Breast epithelium (tissue), 4 donors: Measurements from ENCODE around the gene FTO. TPM values are rescaled to one million over a fixed set of nuclear protein-coding genes. Genes with fewer than 3 reads are reported as not detected.

Experiments used
- DNase-seq, 2 donors: peaks; one replicate each; pipeline ENCODE4 v3.0.0-alpha.2; 2019; ENCODE audit warnings: low spot score in 2 of 2
- H3K27ac ChIP-seq, 2 donors: fragments of 200-600 bp; sonication (generic) in 1 of 2; one replicate each; pipeline ENCODE4 v1.5.1; 2016 to 2019; ENCODE audit warnings: mild to moderate bottlenecking in 1 of 2
- H3K27me3 ChIP-seq, 2 donors: fragments of 200-600 bp; sonication (generic) in 1 of 2; one replicate each; pipeline versions ENCODE4 v1.5.1 to v1.6.0; 2017 to 2019; ENCODE audit warnings: control low read depth in 1 of 2, mild to moderate bottlenecking in 1 of 2
- H3K36me3 ChIP-seq: fragments of 200-600 bp; one replicate; pipeline ENCODE4 v1.5.1; 2019
- H3K4me1 ChIP-seq, 2 donors: fragments of 200-600 bp; sonication (generic); one replicate each; pipeline ENCODE4 v1.5.1; 2016 to 2019; ENCODE audit warnings: control low read depth in 1 of 2
- H3K4me3 ChIP-seq, 3 donors: fragments of 200-600 bp; sonication (generic); 1 replicate in 2 of 3; 2 replicates in 1 of 3; pipeline ENCODE4 v1.5.1; 2016 to 2019; ENCODE audit warnings: mild to moderate bottlenecking in 3 of 3, moderate library complexity in 2 of 3
- H3K9me3 ChIP-seq, 2 donors: fragments of 200-600 bp; sonication (generic) in 1 of 2; one replicate each; pipeline ENCODE4 v1.5.1; 2016 to 2019; ENCODE audit warnings: control low read depth in 1 of 2
- POLR2A ChIP-seq: fragments of 450-650 bp; IDR thresholded peaks from one replicate; pipeline ENCODE4 v1.6.1; 2016; ENCODE audit warnings: antibody characterized with exemption, mild to moderate bottlenecking, moderate library complexity
- POLR2AphosphoS5 ChIP-seq, 3 donors: sonication (generic); formaldehyde crosslinking; IDR thresholded peaks; one replicate each; pipeline ENCODE4 v1.6.1; 2017; ENCODE audit warnings: antibody characterized with exemption in 3 of 3
- intact Hi-C: fragments of 100-400 bp; cut with DNase I; formaldehyde crosslinking; loops from one replicate; pipeline ENCODE4 v1.15.1; 2023; ENCODE audit warnings: low total_unique reads
- total RNA-seq, 3 donors: library from RNA; depleted of rRNA; stranded (reverse); fragments of >200 nt; gene quantifications; one replicate each; pipeline ENCODE4 v1.1.0, GENCODE V29; 2016
- TF ChIP-seq, protein P1 (sequence below), 3 donors: fragments of 450-650 bp; IDR thresholded peaks; one replicate each; pipeline ENCODE4 v1.5.1; 2016 to 2017; ENCODE audit warnings: antibody characterized with exemption in 3 of 3, mild to moderate bottlenecking in 3 of 3, moderate library complexity in 3 of 3

Gene FTO
- total RNA-seq, 3 donors from 2014 or later: 109 to 193 (median 174) TPM

DNA sequence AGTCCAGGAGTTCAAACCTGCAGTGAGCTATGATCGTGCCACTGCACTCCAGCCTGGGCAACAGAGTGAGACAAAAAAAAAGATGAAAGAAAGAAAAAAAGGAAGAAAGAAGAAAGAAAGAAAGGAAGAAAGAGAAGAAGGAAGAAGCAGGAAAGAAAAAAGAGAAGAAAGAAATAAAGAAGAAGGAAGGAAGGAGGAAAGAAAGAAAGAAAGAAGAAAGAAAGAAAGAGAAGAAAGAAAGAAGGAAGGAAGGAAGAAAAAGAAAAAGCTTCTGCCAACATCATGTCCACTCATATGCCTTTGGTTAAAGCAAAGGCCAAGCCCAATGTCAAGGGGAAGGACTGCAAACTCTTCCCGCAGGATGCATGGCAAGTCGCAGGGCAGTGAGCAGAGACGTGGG, 439.5 kb downstream of the FTO start:
- Histone ChIP-seq H3K4me1 (no peaks in the 10 kb centered on the region), H3K27me3 (no peaks in the 10 kb centered on the region), H3K4me3 (no peak overlapping the region), H3K36me3 (no peaks in the 10 kb centered on the region), H3K9me3 (no peaks in the 10 kb centered on the region), H3K27ac (no peak overlapping the region)
- intact Hi-C loops: no loop called here
- TF ChIP-seq, protein P1, sequence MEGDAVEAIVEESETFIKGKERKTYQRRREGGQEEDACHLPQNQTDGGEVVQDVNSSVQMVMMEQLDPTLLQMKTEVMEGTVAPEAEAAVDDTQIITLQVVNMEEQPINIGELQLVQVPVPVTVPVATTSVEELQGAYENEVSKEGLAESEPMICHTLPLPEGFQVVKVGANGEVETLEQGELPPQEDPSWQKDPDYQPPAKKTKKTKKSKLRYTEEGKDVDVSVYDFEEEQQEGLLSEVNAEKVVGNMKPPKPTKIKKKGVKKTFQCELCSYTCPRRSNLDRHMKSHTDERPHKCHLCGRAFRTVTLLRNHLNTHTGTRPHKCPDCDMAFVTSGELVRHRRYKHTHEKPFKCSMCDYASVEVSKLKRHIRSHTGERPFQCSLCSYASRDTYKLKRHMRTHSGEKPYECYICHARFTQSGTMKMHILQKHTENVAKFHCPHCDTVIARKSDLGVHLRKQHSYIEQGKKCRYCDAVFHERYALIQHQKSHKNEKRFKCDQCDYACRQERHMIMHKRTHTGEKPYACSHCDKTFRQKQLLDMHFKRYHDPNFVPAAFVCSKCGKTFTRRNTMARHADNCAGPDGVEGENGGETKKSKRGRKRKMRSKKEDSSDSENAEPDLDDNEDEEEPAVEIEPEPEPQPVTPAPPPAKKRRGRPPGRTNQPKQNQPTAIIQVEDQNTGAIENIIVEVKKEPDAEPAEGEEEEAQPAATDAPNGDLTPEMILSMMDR (IDR thresholded peaks at IDR 0.05): no peak
- TF ChIP-seq POLR2A: no peak
- no peak for TF ChIP-seq POLR2AphosphoS5 (IDR thresholded peaks at IDR 0.05)
- DNase-seq: no peak

DNA sequence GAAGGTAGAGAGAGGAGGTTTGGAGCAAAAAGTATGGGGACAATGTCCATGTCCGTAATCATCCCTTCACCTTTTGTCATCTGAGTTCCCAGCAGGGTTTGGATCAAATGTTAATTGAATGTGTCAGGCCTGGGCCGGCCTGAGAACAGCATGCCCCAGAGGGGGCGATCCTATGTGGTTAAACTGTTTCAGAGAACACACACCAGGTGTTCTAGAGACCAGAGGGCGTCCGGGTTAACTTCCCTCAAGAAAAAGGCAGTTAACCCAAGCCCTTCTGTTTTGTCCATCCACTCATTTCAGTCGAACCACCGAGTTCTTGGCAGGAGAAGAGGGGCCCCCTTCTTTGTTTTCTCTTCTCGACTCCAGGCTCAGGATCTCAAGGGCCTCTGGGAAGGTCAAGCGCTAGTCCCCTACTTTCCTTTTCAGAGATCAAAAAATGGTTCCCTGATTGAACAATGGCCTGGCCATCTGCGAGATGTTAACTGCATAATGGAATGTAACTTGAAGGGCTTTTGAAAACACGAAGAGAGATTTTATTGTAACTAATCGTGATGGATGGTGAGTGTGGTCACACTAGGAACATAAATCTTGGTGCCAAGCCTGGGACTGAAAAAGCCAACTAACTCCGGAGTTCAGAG, 440.1 kb downstream of the FTO start:
- DNase-seq: no peak
- no peaks in the 10 kb centered on the region for H3K36me3 ChIP-seq
- intact Hi-C loops: no loop called here

DNA sequence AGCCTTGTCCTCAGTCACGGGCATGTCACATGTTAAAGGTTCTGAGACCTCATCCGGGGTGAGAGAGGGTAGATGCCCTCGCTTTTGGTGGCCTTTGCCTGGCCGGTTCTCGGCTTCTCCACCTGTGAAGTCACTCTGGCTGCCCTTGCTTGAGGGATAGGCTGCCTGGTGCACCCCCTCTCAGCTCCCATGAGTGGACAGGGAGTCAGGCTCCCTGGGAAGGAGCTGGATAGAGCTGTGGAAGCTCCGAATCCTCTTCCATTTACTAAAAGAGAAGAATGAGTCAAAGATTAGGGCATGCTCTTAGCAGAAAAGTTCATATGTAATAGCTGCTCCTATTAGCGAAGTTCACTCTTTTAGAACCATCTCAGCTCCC, 440.6 kb downstream of the FTO start:
- Histone ChIP-seq H3K4me1 (no peaks in the 10 kb centered on the region), H3K4me3 (no peak overlapping the region), H3K9me3 (no peaks in the 10 kb centered on the region), H3K27me3 (no peaks in the 10 kb centered on the region), H3K27ac (no peak overlapping the region), H3K36me3 (no peaks in the 10 kb centered on the region)
- intact Hi-C loops: no loop called here
- DNase-seq: no peak
- no peak for TF ChIP-seq POLR2AphosphoS5 (IDR thresholded peaks at IDR 0.05)
- no peak for TF ChIP-seq POLR2A
- TF ChIP-seq, protein P1 (IDR thresholded peaks at IDR 0.05): no peak

More for the DNA sequence above, 440.1 kb downstream of the FTO start:
- TF ChIP-seq, protein P1 (IDR thresholded peaks at IDR 0.05): no peak
- TF ChIP-seq POLR2AphosphoS5 (IDR thresholded peaks at IDR 0.05): no peak
- H3K9me3 ChIP-seq: no peaks in the 10 kb centered on the region
- H3K4me1 ChIP-seq: no peaks in the 10 kb centered on the region
- H3K27me3 ChIP-seq: no peaks in the 10 kb centered on the region
- no peak overlapping the region for H3K27ac ChIP-seq
- H3K4me3 ChIP-seq: no peak overlapping the region

DNA sequence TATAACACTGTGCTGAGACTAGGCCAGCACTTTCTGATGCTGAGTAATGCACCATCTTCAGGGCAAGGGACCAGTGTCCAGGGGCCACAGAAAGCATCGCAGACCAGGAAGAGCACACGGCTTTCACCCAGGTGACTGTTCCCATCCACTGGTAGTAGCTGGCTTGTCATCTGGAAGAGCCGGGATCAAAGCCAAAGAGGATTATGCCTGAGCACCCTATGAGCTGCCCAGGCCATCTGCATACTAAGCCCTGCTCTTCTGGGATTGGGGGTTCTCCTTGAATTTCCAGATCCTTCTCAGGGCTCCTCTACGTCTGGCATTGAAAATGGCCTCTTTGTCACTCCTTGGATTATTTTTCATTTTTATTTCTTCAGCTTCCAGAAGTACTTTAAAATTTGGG, 441.9 kb downstream of the FTO start:
- TF ChIP-seq, protein P1 (IDR thresholded peaks at IDR 0.05): no peak
- no peak for TF ChIP-seq POLR2AphosphoS5 (IDR thresholded peaks at IDR 0.05)
- H3K27me3 ChIP-seq: no peaks in the 10 kb centered on the region
- DNase-seq: no peak
- H3K9me3 ChIP-seq: no peaks in the 10 kb centered on the region
- no peaks in the 10 kb centered on the region for H3K36me3 ChIP-seq
- H3K4me3 ChIP-seq: no peak overlapping the region
- intact Hi-C loops: loop anchor here (5.0 kb wide), 1 partner anchor 226 kb away; no protein-coding TSS in a partner anchor
- no peaks in the 10 kb centered on the region for H3K4me1 ChIP-seq
- no peak overlapping the region for H3K27ac ChIP-seq

DNA sequence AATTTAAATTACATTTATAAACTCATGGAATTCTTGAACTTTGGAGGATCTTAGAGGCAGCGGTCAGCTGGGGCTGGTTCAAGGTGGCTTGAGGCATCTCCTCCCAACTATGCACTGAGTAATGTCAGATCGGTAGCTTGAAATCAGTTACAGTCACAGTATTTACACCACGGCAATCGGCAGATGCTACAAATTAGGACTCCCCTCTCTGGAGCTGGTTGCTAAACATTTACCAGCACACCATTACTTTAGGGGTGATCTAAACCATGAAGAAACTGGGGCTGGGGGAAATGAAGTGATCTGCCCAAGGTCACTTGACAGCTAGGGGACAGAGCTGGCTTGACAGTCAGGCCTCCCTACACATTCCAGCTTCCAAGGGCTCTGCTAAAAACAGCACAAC, 445.0 kb downstream of the FTO start:
- H3K9me3 ChIP-seq: no peaks in the 10 kb centered on the region
- H3K4me1 ChIP-seq: no peaks in the 10 kb centered on the region
- no peaks in the 10 kb centered on the region for H3K36me3 ChIP-seq
- H3K27ac ChIP-seq: no peak overlapping the region
- DNase-seq: no peak
- no peaks in the 10 kb centered on the region for H3K27me3 ChIP-seq
- intact Hi-C loops: loop anchor here (5.0 kb wide), 1 partner anchor 223 kb away; no protein-coding TSS in a partner anchor
- TF ChIP-seq POLR2A (no peak), POLR2AphosphoS5 (IDR thresholded peaks at IDR 0.05) (no peak)
- TF ChIP-seq, protein P1 (IDR thresholded peaks at IDR 0.05): no peak
- H3K4me3 ChIP-seq: no peak overlapping the region
